ENCODE results near the gene HMGB3.

Gene HMGB3

GRCh38 chrX:150989420-150989819, 6.3 kb downstream of the HMGB3 start:
- no peak for DNase-seq
- no peaks in the 10 kb centered on the region for H3K9me3 Mint-ChIP-seq
- H3K4me3 Mint-ChIP-seq = no peak overlapping the region
- H3K36me3 Mint-ChIP-seq = peaks cover 25% of the 10 kb centered on the region
- CTCF ChIA-PET = no interaction called here
- H3K27ac Mint-ChIP-seq = no peak overlapping the region
- no peaks in the 10 kb centered on the region for H3K27me3 Mint-ChIP-seq
- peaks cover 13% of the 10 kb centered on the region for H3K4me1 Mint-ChIP-seq

GRCh38 chrX:150990910-150991309, 7.8 kb downstream of the HMGB3 start:
- CTCF ChIA-PET = no interaction called here
- H3K27ac Mint-ChIP-seq = no peak overlapping the region
- H3K27me3 Mint-ChIP-seq = no peaks in the 10 kb centered on the region
- peaks cover under 1% of the 10 kb centered on the region for H3K4me1 Mint-ChIP-seq
- no peak for DNase-seq
- no peak overlapping the region for H3K4me3 Mint-ChIP-seq
- peaks cover 15% of the 10 kb centered on the region for H3K36me3 Mint-ChIP-seq
- no peaks in the 10 kb centered on the region for H3K9me3 Mint-ChIP-seq

- Mint-ChIP-seq H3K9me3 (no peaks in the 10 kb centered on the region), H3K4me3 (no peak overlapping the region), H3K27me3 (peaks cover 4% of the 10 kb centered on the region), H3K27ac (no peak overlapping the region), H3K36me3 (no peaks in the 10 kb centered on the region), H3K4me1 (no peaks in the 10 kb centered on the region)
- CTCF ChIA-PET = no interaction called here
- no peak for DNase-seq
These were observed 17.8 kb downstream of the HMGB3 start for GRCh38 chrX:151000861-151001331.

GRCh38 chrX:151004085-151004484, 20.9 kb downstream of the HMGB3 start:
- H3K4me1 Mint-ChIP-seq = no peaks in the 10 kb centered on the region
- no peaks in the 10 kb centered on the region for H3K9me3 Mint-ChIP-seq
- no peak overlapping the region for H3K4me3 Mint-ChIP-seq
- DNase-seq = no peak
- H3K27me3 Mint-ChIP-seq = peaks cover 6% of the 10 kb centered on the region
- no peaks in the 10 kb centered on the region for H3K36me3 Mint-ChIP-seq
- H3K27ac Mint-ChIP-seq = no peak overlapping the region
- CTCF ChIA-PET = no interaction called here

GRCh38 chrX:151006410-151007109, 23.4 kb downstream of the HMGB3 start:
- CTCF ChIA-PET = no interaction called here
- peaks cover 6% of the 10 kb centered on the region for H3K27me3 Mint-ChIP-seq
- DNase-seq = no peak
- H3K4me1 Mint-ChIP-seq = no peaks in the 10 kb centered on the region
- H3K27ac Mint-ChIP-seq = no peak overlapping the region
- no peaks in the 10 kb centered on the region for H3K9me3 Mint-ChIP-seq
- H3K36me3 Mint-ChIP-seq = no peaks in the 10 kb centered on the region
- no peak overlapping the region for H3K4me3 Mint-ChIP-seq

- no peak overlapping the region for H3K4me3 Mint-ChIP-seq
- CTCF ChIA-PET = no interaction called here
- H3K36me3 Mint-ChIP-seq = no peaks in the 10 kb centered on the region
- H3K9me3 Mint-ChIP-seq = no peaks in the 10 kb centered on the region
- H3K4me1 Mint-ChIP-seq = no peaks in the 10 kb centered on the region
- no peak for DNase-seq
- peaks cover 6% of the 10 kb centered on the region for H3K27me3 Mint-ChIP-seq
- H3K27ac Mint-ChIP-seq = no peak overlapping the region
These were observed 26.4 kb downstream of the HMGB3 start for GRCh38 chrX:151009582-151009981.

GRCh38 chrX:151013164-151013743, 30.1 kb downstream of the HMGB3 start:
- Mint-ChIP-seq H3K4me3 (no peak overlapping the region), H3K27ac (no peak overlapping the region), H3K4me1 (no peaks in the 10 kb centered on the region), H3K27me3 (peaks cover 3% of the 10 kb centered on the region), H3K9me3 (no peaks in the 10 kb centered on the region), H3K36me3 (no peaks in the 10 kb centered on the region)
- CTCF ChIA-PET = no interaction called here
- no peak for DNase-seq

GRCh38 chrX:151015684-151016083, 32.5 kb downstream of the HMGB3 start:
- no peaks in the 10 kb centered on the region for H3K4me1 Mint-ChIP-seq
- H3K36me3 Mint-ChIP-seq = no peaks in the 10 kb centered on the region
- no peak overlapping the region for H3K4me3 Mint-ChIP-seq
- no peak overlapping the region for H3K27ac Mint-ChIP-seq
- no peaks in the 10 kb centered on the region for H3K27me3 Mint-ChIP-seq
- no peak for DNase-seq
- H3K9me3 Mint-ChIP-seq = no peaks in the 10 kb centered on the region
- CTCF ChIA-PET = no interaction called here

- H3K4me1 Mint-ChIP-seq = no peaks in the 10 kb centered on the region
- CTCF ChIA-PET = no interaction called here
- no peak overlapping the region for H3K27ac Mint-ChIP-seq
- H3K36me3 Mint-ChIP-seq = no peaks in the 10 kb centered on the region
- H3K9me3 Mint-ChIP-seq = no peaks in the 10 kb centered on the region
- no peak for DNase-seq
- no peak overlapping the region for H3K4me3 Mint-ChIP-seq
- H3K27me3 Mint-ChIP-seq = no peaks in the 10 kb centered on the region
These were observed 36.7 kb downstream of the HMGB3 start for GRCh38 chrX:151019856-151020255.

- CTCF ChIA-PET = no interaction called here
- no peak for DNase-seq
- no peak overlapping the region for H3K27ac Mint-ChIP-seq
- H3K27me3 Mint-ChIP-seq = no peaks in the 10 kb centered on the region
- no peaks in the 10 kb centered on the region for H3K4me1 Mint-ChIP-seq
- no peak overlapping the region for H3K4me3 Mint-ChIP-seq
- no peaks in the 10 kb centered on the region for H3K36me3 Mint-ChIP-seq
- no peaks in the 10 kb centered on the region for H3K9me3 Mint-ChIP-seq
These were observed 47.7 kb downstream of the HMGB3 start for GRCh38 chrX:151030845-151031244.

GRCh38 chrX:151031391-151031975, 48.3 kb downstream of the HMGB3 start:
- no peaks in the 10 kb centered on the region for H3K27me3 Mint-ChIP-seq
- no peaks in the 10 kb centered on the region for H3K36me3 Mint-ChIP-seq
- CTCF ChIA-PET = no interaction called here
- no peaks in the 10 kb centered on the region for H3K9me3 Mint-ChIP-seq
- no peaks in the 10 kb centered on the region for H3K4me1 Mint-ChIP-seq
- no peak for DNase-seq
- no peak overlapping the region for H3K27ac Mint-ChIP-seq
- no peak overlapping the region for H3K4me3 Mint-ChIP-seq

- CTCF ChIA-PET = no interaction called here
- H3K9me3 Mint-ChIP-seq = no peaks in the 10 kb centered on the region
- no peak for DNase-seq
- H3K36me3 Mint-ChIP-seq = no peaks in the 10 kb centered on the region
- H3K4me3 Mint-ChIP-seq = no peak overlapping the region
- H3K27ac Mint-ChIP-seq = no peak overlapping the region
- H3K4me1 Mint-ChIP-seq = no peaks in the 10 kb centered on the region
- H3K27me3 Mint-ChIP-seq = no peaks in the 10 kb centered on the region
These were observed 56.2 kb downstream of the HMGB3 start for GRCh38 chrX:151039351-151039750.

Measured in activated naive CD4-positive, alpha-beta T cell treated with anti-CD3 and anti-CD28 coated beads, Interleukin-2, amount 10 ng/mL, durations not matched to agents 7 days and 5 days (primary cell).